Colonic mucosa (tissue), 4 donors: ENCODE measurements around the gene CASR. TPM values are rescaled to one million over a fixed set of nuclear protein-coding genes. Genes with fewer than 3 reads are reported as not detected.

Experiments
- DNase-seq: peaks from one replicate; pipeline ENCODE4 v3.0.0-alpha.2; 2020
- H3K27ac ChIP-seq: fragments of 200-600 bp; one replicate; pipeline ENCODE4 v1.8.0; 2021
- H3K27me3 ChIP-seq: fragments of 200-600 bp; one replicate; pipeline ENCODE4 v1.8.0; 2021
- H3K36me3 ChIP-seq: fragments of 200-600 bp; one replicate; pipeline ENCODE4 v1.8.0; 2021
- H3K4me1 ChIP-seq: fragments of 200-600 bp; one replicate; pipeline ENCODE4 v1.8.0; 2021; ENCODE audit warnings: mild to moderate bottlenecking
- H3K4me3 ChIP-seq: fragments of 200-600 bp; one replicate; pipeline ENCODE4 v1.8.0; 2021
- H3K9ac ChIP-seq, 2 donors: one replicate each; pipeline ENCODE4 v1.7.0; 2013; ENCODE audit warnings: control low read depth in 2 of 2, low read depth in 2 of 2, low read length in 2 of 2
- H3K9me3 ChIP-seq: fragments of 200-600 bp; one replicate; pipeline ENCODE4 v1.8.0; 2021
- CTCF ChIP-seq: fragments of 200-600 bp; IDR thresholded peaks from one replicate; pipeline ENCODE4 v1.8.0; 2022; ENCODE audit warnings: antibody characterized with exemption, mild to moderate bottlenecking
- intact Hi-C: fragments of 100-400 bp; cut with DNase I; formaldehyde crosslinking; loops from one replicate; pipeline ENCODE4 v1.14.1; 2022
- total RNA-seq, 2 donors: library from RNA; stranded (reverse); fragmentation: NEBNext Ultra II Directional in 1 of 2; extraction: Animal tissue kit (Norgen Biotek cat#: 25700) in 1 of 2; gene quantifications; one replicate each; pipeline ENCODE4 v1.2.1, GENCODE V29; 2021
- donor health status: healthy.
- donor health status: DM: no; HTN: no; CAD: no.
- donor health status: DM: no; HTN: no; CAD: no.

The CASR gene
- total RNA-seq, 2 donors from 2014 or later, result 0.16 to 0.22 TPM

GRCh38 chr3:122231465-122232157 is 48.1 kb downstream of the CASR start:
- Histone ChIP-seq H3K9ac (no peak overlapping the region), H3K4me1 (no peaks in the 10 kb centered on the region), H3K27me3 (no peaks in the 10 kb centered on the region), H3K36me3 (no peaks in the 10 kb centered on the region), H3K4me3 (no peak overlapping the region), H3K9me3 (no peaks in the 10 kb centered on the region), H3K27ac (no peak overlapping the region)
- TF ChIP-seq CTCF, result no peak
- no peak for DNase-seq
- intact Hi-C loops, result no loop called here

GRCh38 chr3:122232485-122232884 is 49.0 kb downstream of the CASR start:
- no peaks in the 10 kb centered on the region for H3K36me3 ChIP-seq
- no peak for DNase-seq
- no peak overlapping the region for H3K27ac ChIP-seq
- H3K4me1 ChIP-seq, result no peaks in the 10 kb centered on the region
- intact Hi-C loops, result no loop called here
- H3K27me3 ChIP-seq, result no peaks in the 10 kb centered on the region
- no peak overlapping the region for H3K9ac ChIP-seq
- H3K9me3 ChIP-seq, result no peaks in the 10 kb centered on the region
- TF ChIP-seq CTCF, result no peak
- no peak overlapping the region for H3K4me3 ChIP-seq

- TF ChIP-seq CTCF, result no peak
- no peaks in the 10 kb centered on the region for H3K4me1 ChIP-seq
- DNase-seq, result no peak
- H3K4me3 ChIP-seq, result no peak overlapping the region
- intact Hi-C loops, result no loop called here
- H3K9me3 ChIP-seq, result no peaks in the 10 kb centered on the region
- H3K9ac ChIP-seq, result no peak overlapping the region
- H3K36me3 ChIP-seq, result no peaks in the 10 kb centered on the region
- H3K27ac ChIP-seq, result no peak overlapping the region
- H3K27me3 ChIP-seq, result no peaks in the 10 kb centered on the region
Measured at GRCh38 chr3:122233101-122233952, 49.9 kb downstream of the CASR start.

- Histone ChIP-seq H3K4me3 (no peak overlapping the region), H3K27ac (no peak overlapping the region), H3K9ac (no peak overlapping the region), H3K4me1 (no peaks in the 10 kb centered on the region), H3K9me3 (no peaks in the 10 kb centered on the region), H3K36me3 (no peaks in the 10 kb centered on the region), H3K27me3 (no peaks in the 10 kb centered on the region)
- intact Hi-C loops, result no loop called here
- no peak for DNase-seq
- TF ChIP-seq CTCF, result no peak
Measured at GRCh38 chr3:122234117-122234516, 50.6 kb downstream of the CASR start.

GRCh38 chr3:122235147-122235546 is 51.7 kb downstream of the CASR start:
- Histone ChIP-seq H3K36me3 (no peaks in the 10 kb centered on the region), H3K27ac (no peak overlapping the region), H3K9ac (no peak overlapping the region), H3K4me1 (no peaks in the 10 kb centered on the region), H3K9me3 (no peaks in the 10 kb centered on the region), H3K27me3 (no peaks in the 10 kb centered on the region), H3K4me3 (no peak overlapping the region)
- intact Hi-C loops, result no loop called here
- no peak for TF ChIP-seq CTCF
- no peak for DNase-seq
